GM12872 (cell line): Measurements from ENCODE around the gene MAP4K3.

Source experiments
- CTCF ChIP-seq: IDR thresholded peaks from 3 replicates; pipeline ENCODE4 v1.5.1; 2011; ENCODE audit warnings: low read depth, mild to moderate bottlenecking, low read length, moderate library complexity; ENCODE audit not compliant: insufficient read depth

MAP4K3 gene

DNA sequence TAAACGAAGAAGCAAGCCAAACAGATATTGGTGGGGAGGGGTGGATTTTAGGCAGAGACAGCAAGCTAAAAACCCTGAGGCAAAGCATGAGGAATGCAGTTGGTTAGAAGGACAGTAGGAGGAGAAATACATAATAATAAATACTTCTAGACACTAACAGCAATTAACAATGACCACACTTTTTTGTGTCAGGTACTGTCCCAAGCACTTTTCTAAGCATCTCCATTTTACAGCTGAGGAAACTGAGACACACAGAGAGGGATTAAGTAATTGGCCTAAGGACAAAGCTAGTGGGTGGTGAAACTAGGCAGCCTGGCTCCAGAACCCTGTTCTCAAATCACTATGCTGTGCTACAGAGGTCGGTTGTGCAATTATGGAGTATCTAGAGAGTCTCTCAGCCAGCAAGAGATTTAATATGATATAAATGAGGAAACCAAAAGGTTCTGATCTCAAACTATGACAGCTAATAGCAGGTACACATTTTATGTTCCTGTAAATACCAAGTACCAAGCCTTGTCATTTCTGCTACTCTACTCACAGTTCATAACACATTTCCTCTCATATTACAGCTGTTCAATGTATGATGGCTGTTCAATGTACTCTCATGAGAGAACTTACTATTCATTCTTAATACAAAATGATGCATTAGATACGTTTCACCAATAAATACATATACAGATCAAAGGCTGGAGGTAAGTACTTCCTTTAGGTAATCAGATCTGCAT lies 5.3 kb downstream of the MAP4K3 start:
- no peak for TF ChIP-seq CTCF

DNA sequence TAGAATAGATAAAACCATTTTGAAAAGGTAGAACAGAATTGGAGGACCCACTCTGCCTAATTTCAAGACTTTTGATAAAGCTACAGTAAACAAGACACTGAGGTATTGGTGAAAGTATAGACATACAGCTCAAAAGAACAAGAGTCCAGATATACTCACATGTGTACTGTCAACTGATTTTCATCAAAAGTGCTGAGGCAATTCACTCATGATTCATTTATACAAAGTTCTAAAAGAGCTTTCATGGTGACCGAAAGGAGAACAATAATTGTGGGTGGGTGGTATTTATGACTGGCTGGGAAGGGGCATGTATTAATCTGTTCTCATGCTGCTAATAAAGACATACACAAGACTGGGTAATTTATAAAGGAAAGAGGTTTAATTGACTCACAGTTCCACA lies 7.3 kb downstream of the MAP4K3 start:
- TF ChIP-seq CTCF = no peak

GRCh38 chr2:39424951-39425350 lies 12.1 kb downstream of the MAP4K3 start:
- TF ChIP-seq CTCF = no peak

GRCh38 chr2:39422700-39423099 lies 14.4 kb downstream of the MAP4K3 start:
- TF ChIP-seq CTCF = no peak

DNA sequence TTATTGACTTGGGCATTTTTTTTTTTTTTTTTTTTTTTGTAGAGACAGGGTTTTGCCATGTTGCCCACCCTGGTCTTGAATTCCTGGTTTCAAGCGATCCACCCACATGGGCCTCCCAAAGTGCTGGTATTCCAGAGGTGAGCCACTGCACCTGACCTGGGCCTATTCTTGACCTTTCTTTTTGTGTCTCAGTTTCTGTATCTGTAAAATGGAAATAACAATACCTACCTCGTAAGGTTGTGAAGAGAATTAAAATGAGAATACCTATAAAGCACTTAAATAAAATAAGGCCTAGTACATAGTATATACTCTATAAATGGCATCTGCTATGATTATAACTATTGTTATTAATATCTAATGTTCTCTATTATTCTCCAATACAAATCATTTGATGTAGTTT lies 15.7 kb downstream of the MAP4K3 start:
- TF ChIP-seq CTCF = no peak

DNA sequence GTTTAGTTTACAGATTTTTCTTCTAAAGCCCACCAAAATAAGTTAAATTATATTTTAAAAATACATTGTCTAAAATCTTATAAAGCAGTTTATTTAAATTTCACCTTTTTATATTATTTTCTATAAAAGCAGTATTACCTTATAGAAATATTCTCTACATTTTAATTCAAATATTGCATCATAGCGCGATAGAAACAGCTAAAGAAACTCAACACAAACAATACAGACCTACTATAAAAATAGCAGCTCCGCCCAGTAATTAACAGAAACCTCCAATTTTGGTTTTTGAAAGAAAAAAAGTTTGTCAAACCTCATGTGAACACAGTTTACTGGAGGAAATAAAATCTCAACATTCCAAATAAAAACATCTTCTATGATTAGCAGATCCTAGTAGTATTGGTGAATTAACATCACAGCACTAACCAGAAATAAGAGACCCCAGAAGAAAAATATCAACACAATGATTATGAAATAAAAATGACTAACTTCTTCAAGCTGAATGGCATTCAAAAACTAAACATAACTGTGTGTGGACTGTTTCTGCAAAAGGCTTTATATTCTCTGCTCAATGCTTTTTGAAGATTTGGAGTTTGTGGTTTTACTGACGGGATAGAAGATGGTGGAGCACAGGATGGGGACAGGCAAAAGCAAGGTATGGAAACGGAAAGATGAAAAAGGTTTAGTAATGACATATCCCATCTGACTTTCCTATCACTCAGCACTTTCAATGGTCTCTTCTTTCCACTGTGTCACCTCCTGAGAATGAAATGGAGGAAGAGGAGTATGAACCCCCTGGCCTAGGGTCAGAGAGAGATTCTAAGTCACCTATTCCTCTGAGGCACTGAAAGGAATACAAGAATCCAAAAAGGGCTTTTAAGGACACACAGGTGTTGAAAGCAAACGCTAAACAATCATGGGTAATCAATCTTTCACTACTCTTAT lies 17.5 kb downstream of the MAP4K3 start:
- TF ChIP-seq CTCF = no peak

DNA sequence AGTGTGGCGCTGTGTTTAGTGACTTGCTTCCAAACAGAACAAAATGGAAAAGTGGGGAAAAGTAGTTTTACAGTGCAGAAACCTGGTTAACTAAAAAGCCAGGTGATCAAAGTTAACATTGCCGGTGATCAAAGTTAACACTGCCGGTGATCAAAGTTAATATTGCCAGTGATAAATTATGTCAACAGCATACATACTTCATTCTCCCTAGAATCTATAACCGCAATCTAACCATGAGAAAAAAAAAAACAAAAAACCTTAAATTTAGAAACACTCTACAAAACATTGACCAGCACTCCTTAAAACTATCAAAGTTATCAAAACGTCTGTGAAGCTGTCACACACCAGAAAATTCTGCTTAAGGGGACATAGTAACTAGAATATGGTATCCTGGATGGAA lies 18.6 kb downstream of the MAP4K3 start:
- TF ChIP-seq CTCF = no peak
